ENCODE data around the gene PGS1. TPM values are rescaled to one million over a fixed set of nuclear protein-coding genes. Genes with fewer than 3 reads are reported as not detected.

Gene PGS1
- total RNA-seq, 1 donor from 2014 or later = 35.6 TPM

DNA sequence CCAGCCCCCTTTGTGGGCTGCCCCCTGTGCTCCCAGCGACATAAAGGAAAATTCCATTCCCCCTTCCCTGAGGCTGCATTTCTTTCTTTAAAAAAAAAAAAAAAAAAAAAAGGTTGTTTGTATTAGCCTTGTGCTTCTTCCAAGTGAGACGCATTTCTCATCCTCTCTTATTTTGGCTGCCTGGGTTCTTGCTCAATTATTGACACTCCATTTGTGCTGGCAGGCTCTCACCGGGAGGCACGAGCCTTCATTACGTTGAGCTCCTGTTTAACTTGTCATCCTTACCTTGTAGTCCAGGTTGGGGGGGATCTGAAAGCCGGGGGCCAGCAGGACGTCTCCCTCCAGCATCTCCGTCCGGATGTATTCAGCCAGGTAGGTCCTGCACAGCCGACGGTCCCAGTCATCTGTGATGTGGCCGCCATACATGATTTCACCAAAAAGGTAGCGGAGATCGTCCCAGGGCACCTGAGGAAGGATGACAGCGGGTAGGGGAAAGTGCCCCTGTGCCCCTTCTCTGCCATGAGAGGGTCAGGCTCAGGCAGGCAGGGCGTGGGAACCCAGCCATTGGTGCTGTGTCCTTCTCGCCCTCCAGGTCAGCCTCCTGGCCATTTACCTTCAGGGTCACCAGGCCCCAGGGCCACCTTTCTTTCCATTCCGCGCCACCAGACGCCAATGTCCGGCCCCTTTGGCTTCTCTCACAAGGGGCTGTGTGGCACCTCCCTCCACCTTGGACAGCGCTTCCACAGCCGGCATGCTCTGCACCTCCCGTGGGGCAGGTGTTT lies 50.6 kb downstream of the PGS1 start:
- H3K4me3 ChIP-seq = no peak overlapping the region
- TF ChIP-seq POLR2AphosphoS5 (IDR thresholded peaks at IDR 0.05; ENCODE audit: insufficient read depth in 1 of 2, low read depth in 1 of 2) (no peak), POLR2A (IDR thresholded peaks at IDR 0.05) (no peak)
- TF ChIP-seq, protein P1, sequence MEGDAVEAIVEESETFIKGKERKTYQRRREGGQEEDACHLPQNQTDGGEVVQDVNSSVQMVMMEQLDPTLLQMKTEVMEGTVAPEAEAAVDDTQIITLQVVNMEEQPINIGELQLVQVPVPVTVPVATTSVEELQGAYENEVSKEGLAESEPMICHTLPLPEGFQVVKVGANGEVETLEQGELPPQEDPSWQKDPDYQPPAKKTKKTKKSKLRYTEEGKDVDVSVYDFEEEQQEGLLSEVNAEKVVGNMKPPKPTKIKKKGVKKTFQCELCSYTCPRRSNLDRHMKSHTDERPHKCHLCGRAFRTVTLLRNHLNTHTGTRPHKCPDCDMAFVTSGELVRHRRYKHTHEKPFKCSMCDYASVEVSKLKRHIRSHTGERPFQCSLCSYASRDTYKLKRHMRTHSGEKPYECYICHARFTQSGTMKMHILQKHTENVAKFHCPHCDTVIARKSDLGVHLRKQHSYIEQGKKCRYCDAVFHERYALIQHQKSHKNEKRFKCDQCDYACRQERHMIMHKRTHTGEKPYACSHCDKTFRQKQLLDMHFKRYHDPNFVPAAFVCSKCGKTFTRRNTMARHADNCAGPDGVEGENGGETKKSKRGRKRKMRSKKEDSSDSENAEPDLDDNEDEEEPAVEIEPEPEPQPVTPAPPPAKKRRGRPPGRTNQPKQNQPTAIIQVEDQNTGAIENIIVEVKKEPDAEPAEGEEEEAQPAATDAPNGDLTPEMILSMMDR (IDR thresholded peaks at IDR 0.05) = no peak
- no peak overlapping the region for H3K27ac ChIP-seq
- intact Hi-C loops (cut with DNase I) = loop anchor here (10.0 kb wide), 2 partner anchors 174 to 334 kb away; no protein-coding TSS in a partner anchor
- DNase-seq (ENCODE audit: extremely low spot score in 2 of 2) = no peak
- H3K4me1 ChIP-seq = no peaks in the 10 kb centered on the region
- peaks cover 0 to 23% of the 10 kb centered on the region in 2 donors for H3K36me3 ChIP-seq
- H3K27me3 ChIP-seq = no peaks in the 10 kb centered on the region
- H3K9me3 ChIP-seq = no peaks in the 10 kb centered on the region

GRCh38 chr17:78429618-78429995 lies 51.2 kb downstream of the PGS1 start:
- intact Hi-C loops (cut with DNase I) = loop anchor here (10.0 kb wide), 2 partner anchors 175 to 335 kb away; no protein-coding TSS in a partner anchor

DNA sequence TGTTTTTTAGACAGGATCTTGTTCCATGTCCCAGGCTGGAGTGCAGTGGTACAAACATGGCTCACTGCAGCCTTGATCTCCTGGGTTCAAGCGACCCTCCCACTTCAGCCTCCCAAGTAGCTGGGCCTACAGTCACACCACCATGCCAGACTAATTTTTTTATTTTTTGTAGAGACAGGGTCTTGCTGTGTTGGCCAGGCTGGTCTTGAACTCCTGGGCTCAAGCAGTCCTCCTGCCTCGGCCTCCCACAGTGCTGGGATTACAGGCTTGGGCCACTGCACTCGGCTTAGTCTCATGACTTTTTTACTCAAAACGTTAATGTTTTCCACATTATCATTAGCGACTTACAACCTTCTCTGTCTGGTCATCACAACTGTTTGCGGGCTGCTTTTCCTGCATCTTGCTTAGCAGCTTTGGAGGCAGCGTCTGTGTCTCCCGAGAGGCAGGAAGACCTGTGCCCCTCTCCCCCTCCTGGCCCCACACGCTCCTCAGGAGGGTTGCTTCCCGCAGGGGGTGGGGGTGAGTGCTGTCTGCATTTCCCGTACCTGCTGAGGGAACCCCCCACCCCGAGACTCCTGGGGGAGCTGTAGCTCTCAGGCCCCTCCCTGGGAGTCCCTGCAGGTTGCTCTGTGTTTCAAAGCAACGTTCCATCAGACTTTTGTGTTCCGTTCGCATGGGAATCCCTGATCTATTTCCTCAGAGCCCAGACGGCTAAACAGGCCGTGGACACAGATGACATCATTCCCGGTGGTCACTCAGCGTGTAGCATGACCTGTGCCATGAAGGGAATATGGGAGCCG lies 52.6 kb downstream of the PGS1 start:
- Histone ChIP-seq H3K4me3 (no peak overlapping the region), H3K27ac (no peak overlapping the region), H3K27me3 (no peaks in the 10 kb centered on the region), H3K36me3 (peaks cover 0 to 2% of the 10 kb centered on the region in 2 donors), H3K9me3 (no peaks in the 10 kb centered on the region), H3K4me1 (no peaks in the 10 kb centered on the region)
- DNase-seq (ENCODE audit: extremely low spot score in 2 of 2) = no peak
- intact Hi-C loops (cut with DNase I) = no loop called here
- TF ChIP-seq, protein P1 (IDR thresholded peaks at IDR 0.05) = no peak
- TF ChIP-seq POLR2AphosphoS5 (IDR thresholded peaks at IDR 0.05; ENCODE audit: insufficient read depth in 1 of 2, low read depth in 1 of 2) (no peak), POLR2A (IDR thresholded peaks at IDR 0.05) (no peak)

More at GRCh38 chr17:78429618-78429995, 51.2 kb downstream of the PGS1 start:
- H3K27me3 ChIP-seq = no peaks in the 10 kb centered on the region
- no peaks in the 10 kb centered on the region for H3K4me1 ChIP-seq
- H3K4me3 ChIP-seq = no peak overlapping the region
- H3K9me3 ChIP-seq = no peaks in the 10 kb centered on the region
- TF ChIP-seq, protein P1 (IDR thresholded peaks at IDR 0.05) = no peak
- TF ChIP-seq POLR2A (IDR thresholded peaks at IDR 0.05) (no peak), POLR2AphosphoS5 (IDR thresholded peaks at IDR 0.05; ENCODE audit: insufficient read depth in 1 of 2, low read depth in 1 of 2) (no peak)
- no peak for DNase-seq (ENCODE audit: extremely low spot score in 2 of 2)
- peaks cover 0 to 17% of the 10 kb centered on the region in 2 donors for H3K36me3 ChIP-seq
- H3K27ac ChIP-seq = no peak overlapping the region

DNA sequence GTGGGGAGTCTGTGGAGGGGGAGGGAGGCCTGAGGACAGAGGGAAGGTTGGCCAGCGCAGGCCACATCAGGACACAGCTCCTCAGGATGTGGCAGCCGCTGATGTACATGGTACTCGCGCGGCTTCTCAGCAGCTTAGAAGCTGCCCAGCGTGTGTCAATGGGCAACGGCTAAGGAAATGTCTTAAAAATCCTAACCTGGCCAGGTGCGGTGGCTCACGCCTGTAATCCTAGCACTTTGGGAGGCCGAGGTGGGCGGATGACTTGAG lies 53.2 kb downstream of the PGS1 start:
- Histone ChIP-seq H3K9me3 (no peaks in the 10 kb centered on the region), H3K4me3 (no peak overlapping the region), H3K4me1 (no peaks in the 10 kb centered on the region), H3K27ac (no peak overlapping the region), H3K27me3 (no peaks in the 10 kb centered on the region), H3K36me3 (no peaks in the 10 kb centered on the region)
- no peak for TF ChIP-seq POLR2A (IDR thresholded peaks at IDR 0.05)
- TF ChIP-seq, protein P1 (IDR thresholded peaks at IDR 0.05) = no peak
- no peak for TF ChIP-seq POLR2AphosphoS5 (IDR thresholded peaks at IDR 0.05; ENCODE audit: insufficient read depth in 1 of 2, low read depth in 1 of 2)
- intact Hi-C loops (cut with DNase I) = no loop called here
- no peak for DNase-seq (ENCODE audit: extremely low spot score in 2 of 2)
